A549 (cell line): ENCODE results near the gene SIK3. TPM values are rescaled to one million over a fixed set of nuclear protein-coding genes. Genes with fewer than 3 reads are reported as not detected.
A peak's percentile ranks its signal among the peaks of the same experiment; 100 is the strongest.

ENCODE experiments used
- ATAC-seq, 2 experiments: fragments of 200-7000 bp in 1 of 2; fragments of >200 bp in 1 of 2; cut with Nextera tagmentation in 1 of 2; cut with Tn5 transposase in 1 of 2; 3 replicates each; pipeline versions ENCODE4 v1.8.0 to v1.9.1; 2018 to 2020; ENCODE audit warnings: mild to moderate bottlenecking in 1 of 2, moderate library complexity in 1 of 2
- CTCF ChIA-PET: fragments of 300-600 bp; sonication (Branson Sonifier 250); formaldehyde crosslinking; extraction: SDS; loops from one replicate; lab custom pipeline; 2021; ENCODE audit warnings: antibody characterized with exemption, inconsistent platforms; lab: Yijun Ruan, JAX
- POLR2A ChIA-PET: fragments of 350-600 bp; formaldehyde crosslinking; extraction: SDS; loops from one replicate; lab custom pipeline; 2021; ENCODE audit warnings: antibody characterized with exemption, inconsistent platforms; lab: Yijun Ruan, JAX
- DNase-seq, 2 experiments: peaks; one replicate each; pipeline versions ENCODE4 v3.0.0 to v3.0.0-alpha.2; 2011 to 2016; ENCODE audit warnings: low read depth in 1 of 2, low spot score in 1 of 2
- FAIRE-seq: peaks from 2 replicates; lab custom pipeline; 2011; peaks lifted over from hg19 to GRCh38; lab: Jason Lieb, UNC
- H3K27ac ChIP-seq, 2 experiments: fragments of >200 bp; sonication (Bioruptor Twin); formaldehyde crosslinking; 3 replicates each; pipeline ENCODE4 v1.5.1; 2016 to 2017
- H3K4me1 ChIP-seq: fragments of >200 bp; sonication (Bioruptor Twin); formaldehyde crosslinking; 3 replicates; pipeline ENCODE4 v1.6.1; 2016
- H3K4me2 ChIP-seq: fragments of >200 bp; sonication (Bioruptor Twin); formaldehyde crosslinking; 3 replicates; pipeline ENCODE4 v1.6.1; 2016
- H3K4me3 ChIP-seq: fragments of >200 bp; sonication (Bioruptor Twin); formaldehyde crosslinking; 3 replicates; pipeline ENCODE4 v1.5.1; 2016
- H3K9me3 ChIP-seq: fragments of >200 bp; sonication (Bioruptor Twin); formaldehyde crosslinking; 3 replicates; pipeline ENCODE4 v1.6.1; 2016
- CBX8 ChIP-seq: fragments of 200-600 bp; sonication (generic); IDR thresholded peaks from 2 replicates; pipeline ENCODE4 v1.6.1; 2016
- FOSL2 ChIP-seq, 2 experiments: fragments of 450-650 bp in 1 of 2; fragments of >200 bp in 1 of 2; sonication (Bioruptor Twin) in 1 of 2; formaldehyde crosslinking; IDR thresholded peaks; 2 replicates each; pipeline versions ENCODE4 v1.5.0 to v1.6.1; 2016 to 2020; ENCODE audit warnings: mild to moderate bottlenecking in 1 of 2, moderate library complexity in 1 of 2
- HOXB5 ChIP-seq: fragments of 250-450 bp; sonication (Bioruptor Pico); IDR thresholded peaks from 2 replicates; pipeline ENCODE4 v1.5.0; 2020; ENCODE audit warnings: mild to moderate bottlenecking, moderate library complexity
- NFE2L2 ChIP-seq: fragments of 150-350 bp; conservative IDR thresholded peaks from 2 replicates; pipeline ENCODE4 v1.6.1; 2014; ENCODE audit warnings: low read length
- NR3C1 ChIP-seq: fragments of >200 bp; sonication (Bioruptor Twin); formaldehyde crosslinking; IDR thresholded peaks from 3 replicates; pipeline ENCODE4 v1.6.1; 2017
- PHF8 ChIP-seq: fragments of 200-600 bp; sonication (generic); IDR thresholded peaks from 2 replicates; pipeline ENCODE4 v1.6.1; 2016; ENCODE audit warnings: low read depth, mild to moderate bottlenecking, antibody characterized with exemption, moderate library complexity, borderline replicate concordance
- REST ChIP-seq: fragments of 200-600 bp; sonication (generic); IDR thresholded peaks from 2 replicates; pipeline ENCODE4 v1.6.1; 2016; ENCODE audit warnings: antibody characterized with exemption, mild to moderate bottlenecking, moderate library complexity
- SMC3 ChIP-seq: fragments of >200 bp; sonication (Bioruptor Twin); formaldehyde crosslinking; IDR thresholded peaks from 3 replicates; pipeline ENCODE4 v1.6.1; 2018; ENCODE audit warnings: inconsistent platforms
- SREBF2 ChIP-seq: fragments of 450-650 bp; IDR thresholded peaks from 2 replicates; pipeline ENCODE4 v1.6.1; 2014; ENCODE audit warnings: mild to moderate bottlenecking, moderate library complexity
- TP53 ChIP-seq: fragments of 250-450 bp; sonication (Bioruptor Pico); IDR thresholded peaks from 2 replicates; pipeline ENCODE4 v1.5.0; 2021; ENCODE audit warnings: mild to moderate bottlenecking, moderate library complexity
- ZC3H11A ChIP-seq: fragments of 450-650 bp; IDR thresholded peaks from 2 replicates; pipeline ENCODE4 v1.6.1; 2014; ENCODE audit warnings: antibody characterized with exemption, mild to moderate bottlenecking
- ZFP36 ChIP-seq: fragments of 450-650 bp; IDR thresholded peaks from 2 replicates; pipeline ENCODE4 v1.6.1; 2014; ENCODE audit warnings: borderline replicate concordance; ENCODE audit not compliant: partially characterized antibody
- WGBS: methylation state at CpG from one replicate; pipeline ENCODE4 v1.1.6; 2017; ENCODE audit errors: missing lambda C conversion rate; 5-methylcytosine and 5-hydroxymethylcytosine counted together
- polyA plus RNA-seq, 4 experiments: library from polyadenylated mRNA; depleted of rRNA in 3 of 4; stranded (reverse); fragments of >200 nt; fragmentation: RNase III in 1 of 4; extraction: RNeasy Plus Mini Kit Qiagen cat#74134 plus additional on column Dnase treatment in 1 of 4; gene quantifications; 2 replicates in 3 of 4; 3 replicates in 1 of 4; pipeline ENCODE4 v1.2.3, GENCODE V29; 2011 to 2017
- TF ChIP-seq, protein P1 (sequence below): fragments of 150-350 bp; IDR thresholded peaks from 2 replicates; pipeline ENCODE4 v1.6.1; 2014; ENCODE audit warnings: low read depth, mild to moderate bottlenecking, low read length
- TF ChIP-seq, protein P2 (sequence below): IDR thresholded peaks from 2 replicates; pipeline ENCODE4 v1.6.1; 2012

The SIK3 gene
- polyA plus RNA-seq, 2 of the 4 experiments (the other 2 are of a cell fraction), result 8.2 to 9.0 TPM

- no peak overlapping the region for H3K4me3 ChIP-seq
- WGBS, result 97% methylated on average over 3 of the region's 3 CpGs
- DNase-seq, result no peak
- H3K4me2 ChIP-seq, result no peak overlapping the region
- FAIRE-seq, result no peak
- peaks cover 16% of the 10 kb centered on the region for H3K4me1 ChIP-seq
- no peaks in the 10 kb centered on the region for H3K9me3 ChIP-seq
- H3K27ac ChIP-seq, result no peak overlapping the region
- TF ChIP-seq ZC3H11A, result peak; percentile 36
- TF ChIP-seq TP53 (CRISPR knock-in tag), result no peak
- ChIA-PET POLR2A (no interaction called here), CTCF (interaction anchor here (1.4 kb wide), 1 partner anchor 72 kb away, joined by 6 read pairs; no protein-coding TSS in a partner anchor)
- ATAC-seq, result no peak
These were observed 146.5 kb downstream of the SIK3 start for GRCh38 chr11:116951762-116952161.

GRCh38 chr11:116950210-116950609, 148.0 kb downstream of the SIK3 start:
- no peaks in the 10 kb centered on the region for H3K9me3 ChIP-seq
- H3K4me2 ChIP-seq, result no peak overlapping the region
- ChIA-PET POLR2A (no interaction called here), CTCF (interaction anchor here (0.8 kb wide), 1 partner anchor 16 kb away, joined by 6 read pairs; no protein-coding TSS in a partner anchor)
- no peak overlapping the region for H3K27ac ChIP-seq
- peaks cover 18% of the 10 kb centered on the region for H3K4me1 ChIP-seq
- WGBS, result 89% methylated on average over 4 of the region's 4 CpGs
- ATAC-seq (no peak), DNase-seq (no peak), FAIRE-seq (no peak)
- H3K4me3 ChIP-seq, result no peak overlapping the region
- no peak for TF ChIP-seq CBX8
- no peak for TF ChIP-seq SREBF2
- no peak for TF ChIP-seq SMC3
- no peak for TF ChIP-seq NR3C1
- no peak for TF ChIP-seq ZFP36
- TF ChIP-seq, protein P1, sequence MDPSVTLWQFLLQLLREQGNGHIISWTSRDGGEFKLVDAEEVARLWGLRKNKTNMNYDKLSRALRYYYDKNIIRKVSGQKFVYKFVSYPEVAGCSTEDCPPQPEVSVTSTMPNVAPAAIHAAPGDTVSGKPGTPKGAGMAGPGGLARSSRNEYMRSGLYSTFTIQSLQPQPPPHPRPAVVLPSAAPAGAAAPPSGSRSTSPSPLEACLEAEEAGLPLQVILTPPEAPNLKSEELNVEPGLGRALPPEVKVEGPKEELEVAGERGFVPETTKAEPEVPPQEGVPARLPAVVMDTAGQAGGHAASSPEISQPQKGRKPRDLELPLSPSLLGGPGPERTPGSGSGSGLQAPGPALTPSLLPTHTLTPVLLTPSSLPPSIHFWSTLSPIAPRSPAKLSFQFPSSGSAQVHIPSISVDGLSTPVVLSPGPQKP, result no peak

DNA sequence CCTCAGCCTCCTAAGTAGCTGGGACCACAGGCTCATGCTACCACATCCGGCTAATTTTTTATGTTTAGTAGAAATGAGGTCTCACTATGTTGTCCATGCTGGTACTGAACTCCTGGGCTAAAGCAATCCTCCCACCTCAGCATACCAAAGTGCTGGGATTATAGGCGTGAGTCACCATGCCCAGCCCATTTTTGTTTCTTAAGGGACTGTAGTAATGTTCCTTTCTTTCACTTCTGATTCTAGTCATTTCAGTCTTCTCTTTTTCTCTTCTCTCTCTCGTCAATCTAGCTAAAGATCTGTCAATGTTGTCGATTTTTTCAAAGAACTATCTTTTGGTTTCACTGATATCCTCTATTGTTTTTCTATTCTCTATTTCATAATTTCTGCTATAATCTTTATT, 149.8 kb downstream of the SIK3 start:
- Histone ChIP-seq H3K4me2 (peak overlapping the region; percentile 49), H3K9me3 (no peaks in the 10 kb centered on the region), H3K4me3 (no peak overlapping the region), H3K27ac (no peak overlapping the region), H3K4me1 (peaks cover 18% of the 10 kb centered on the region)
- DNase-seq, result peak in 1 of 2 experiments; percentile 21
- CTCF ChIA-PET, result interaction anchor here (0.7 kb wide), 1 partner anchor 17 kb away, joined by 3 read pairs; no protein-coding TSS in a partner anchor
- POLR2A ChIA-PET, result interaction anchor here (0.6 kb wide), 1 partner anchor 124 kb away, joined by 5 read pairs; no protein-coding TSS in a partner anchor
- peak in 1 of 2 experiments; percentile 62; a peak in 3 of 6 replicates for ATAC-seq
- no peak for FAIRE-seq
- WGBS, result 51% methylated on average over 4 of the region's 4 CpGs
- no peak for TF ChIP-seq NFE2L2
- TF ChIP-seq, protein P2, sequence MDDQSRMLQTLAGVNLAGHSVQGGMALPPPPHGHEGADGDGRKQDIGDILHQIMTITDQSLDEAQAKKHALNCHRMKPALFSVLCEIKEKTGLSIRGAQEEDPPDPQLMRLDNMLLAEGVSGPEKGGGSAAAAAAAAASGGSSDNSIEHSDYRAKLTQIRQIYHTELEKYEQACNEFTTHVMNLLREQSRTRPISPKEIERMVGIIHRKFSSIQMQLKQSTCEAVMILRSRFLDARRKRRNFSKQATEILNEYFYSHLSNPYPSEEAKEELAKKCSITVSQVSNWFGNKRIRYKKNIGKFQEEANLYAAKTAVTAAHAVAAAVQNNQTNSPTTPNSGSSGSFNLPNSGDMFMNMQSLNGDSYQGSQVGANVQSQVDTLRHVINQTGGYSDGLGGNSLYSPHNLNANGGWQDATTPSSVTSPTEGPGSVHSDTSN, result no peak
- no peak for TF ChIP-seq REST
- no peak for TF ChIP-seq ZC3H11A
- TF ChIP-seq FOSL2 (IDR thresholded peaks at IDR 0.05), result no peak
- peak; percentile 30; the same call in 1 of the 2 replicates for TF ChIP-seq FOSL2 (CRISPR knock-in tag; IDR thresholded peaks at IDR 0.05)
- TF ChIP-seq PHF8, result no peak
- TF ChIP-seq HOXB5 (CRISPR knock-in tag), result no peak
